NCI-H2171 (cell line): ENCODE results near the gene SH3BP4.
"Not testable (repeated sequence)": the region's sequence is repeated elsewhere in the genome, so short reads cannot be mapped to it uniquely, and the experiment has no call there.

ENCODE experiments used
- DNase-seq: peaks from one replicate; lab custom pipeline; 2025; lab: John Stamatoyannopoulos, UW

Gene SH3BP4

GRCh38 chr2:235056768-235057167 lies 105.0 kb downstream of the SH3BP4 start:
- no peak for DNase-seq

DNA sequence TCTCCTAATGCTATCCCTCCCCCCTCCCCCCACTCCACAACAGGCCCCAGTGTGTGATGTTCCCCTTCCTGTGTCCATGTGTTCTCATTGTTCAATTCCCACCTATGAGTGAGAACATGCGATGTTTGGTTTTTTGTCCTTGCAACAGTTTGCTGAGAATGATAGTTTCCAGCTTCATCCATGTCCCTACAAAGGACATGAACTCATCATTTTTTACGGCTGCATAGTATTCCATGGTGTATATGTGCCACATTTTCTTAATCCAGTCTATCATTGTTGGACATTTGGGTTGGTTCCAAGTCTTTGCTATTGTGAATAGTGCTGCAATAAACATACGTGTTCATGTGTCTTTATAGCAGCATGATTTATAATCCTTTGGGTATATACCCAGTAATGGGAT lies 105.8 kb downstream of the SH3BP4 start:
- not testable (repeated sequence) for DNase-seq

DNA sequence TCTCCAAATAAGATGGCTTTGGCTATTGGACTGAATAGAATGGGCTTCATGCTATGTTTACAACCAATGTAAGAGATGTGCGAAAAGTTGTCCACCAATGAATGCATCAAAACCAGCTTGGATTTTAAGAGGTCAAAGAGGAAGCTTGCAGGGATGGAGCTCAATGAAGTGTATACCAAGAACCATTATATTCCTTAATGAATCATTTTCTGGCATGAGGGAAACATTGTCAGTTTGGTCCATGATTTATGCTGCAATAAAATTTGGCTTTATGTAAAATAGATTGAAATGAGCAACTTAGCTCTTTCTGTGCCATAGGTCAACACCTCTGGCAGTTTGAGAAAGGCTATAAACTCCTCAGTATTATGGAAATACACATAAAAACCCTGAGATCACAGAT lies 107.3 kb downstream of the SH3BP4 start:
- DNase-seq: no peak

DNA sequence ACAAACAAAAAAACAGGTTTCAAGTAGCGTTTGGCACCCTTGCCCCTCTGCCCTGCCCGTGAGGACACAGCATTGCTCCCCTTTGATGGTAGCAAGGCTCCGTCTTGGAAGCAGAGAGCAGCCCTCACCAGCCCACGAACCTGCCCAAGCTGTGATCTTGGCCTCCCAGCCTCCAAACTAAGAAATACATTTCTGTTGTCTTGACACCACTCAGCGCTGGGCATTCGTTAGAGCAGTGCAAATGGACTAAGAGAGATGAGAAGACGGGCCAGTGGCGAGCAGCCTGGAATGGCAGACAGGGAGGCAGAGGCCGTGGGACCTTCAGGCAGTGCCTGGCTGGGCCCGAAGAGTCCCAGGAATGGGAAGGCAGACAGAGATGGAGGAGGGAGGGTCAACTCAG lies 109.8 kb downstream of the SH3BP4 start:
- DNase-seq: no peak

- no peak for DNase-seq
These were observed 111.7 kb downstream of the SH3BP4 start for GRCh38 chr2:235063471-235063961.

- DNase-seq: no peak
These were observed 113.2 kb downstream of the SH3BP4 start for GRCh38 chr2:235064976-235065375.

GRCh38 chr2:235066490-235066889 lies 114.7 kb downstream of the SH3BP4 start:
- DNase-seq: no peak

DNA sequence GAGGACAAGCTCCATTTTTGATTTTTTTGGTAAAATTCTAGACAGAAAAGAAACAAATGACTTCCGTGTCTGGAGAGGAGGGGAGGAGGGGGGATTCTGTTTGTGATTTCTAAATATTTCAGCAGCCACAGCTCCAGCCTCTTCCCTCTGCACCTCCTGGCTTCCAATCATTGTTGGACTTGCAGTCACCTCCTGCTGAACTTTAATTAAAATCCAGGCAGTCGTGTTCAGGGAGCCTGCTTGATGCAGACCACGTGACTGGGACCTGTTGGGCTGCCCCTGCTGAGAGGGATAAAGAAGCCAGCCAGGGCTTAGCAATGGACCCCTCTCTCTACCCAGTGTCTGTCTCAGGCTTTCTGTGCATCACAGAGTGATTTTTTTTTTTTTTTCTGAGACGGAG lies 115.1 kb downstream of the SH3BP4 start:
- no peak for DNase-seq

GRCh38 chr2:235068701-235069100 lies 116.9 kb downstream of the SH3BP4 start:
- DNase-seq: no peak

DNA sequence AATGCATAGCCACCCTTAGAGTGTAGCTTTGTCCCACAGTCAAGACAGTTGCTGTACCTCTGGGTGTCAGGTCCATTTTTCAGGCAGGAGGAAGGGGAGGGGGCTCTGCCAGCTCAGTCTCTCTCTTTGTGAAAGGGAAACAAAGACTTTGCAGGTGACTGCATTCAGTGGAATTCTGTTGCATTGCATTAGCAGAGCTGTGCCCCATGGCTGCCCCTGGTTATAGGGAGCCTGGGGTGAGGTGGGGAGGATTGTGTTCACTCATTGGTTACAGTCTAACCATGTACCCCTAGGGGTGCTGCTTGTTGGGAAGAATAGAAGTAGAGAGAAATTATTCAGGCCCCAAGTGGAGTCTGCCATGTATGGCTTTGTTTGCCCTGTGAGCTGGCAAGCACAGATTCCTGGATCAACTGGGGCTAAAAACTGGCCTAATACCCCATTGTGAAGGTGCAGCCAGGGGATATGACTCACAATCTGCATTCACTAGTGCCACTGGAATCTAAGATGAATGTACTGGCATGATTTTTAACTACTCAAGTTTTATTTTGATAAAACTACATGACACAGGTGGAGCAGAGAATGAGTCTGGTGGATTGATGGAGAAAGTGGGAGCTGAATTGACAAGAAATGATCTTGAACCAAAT lies 118.4 kb downstream of the SH3BP4 start:
- DNase-seq: no peak

DNA sequence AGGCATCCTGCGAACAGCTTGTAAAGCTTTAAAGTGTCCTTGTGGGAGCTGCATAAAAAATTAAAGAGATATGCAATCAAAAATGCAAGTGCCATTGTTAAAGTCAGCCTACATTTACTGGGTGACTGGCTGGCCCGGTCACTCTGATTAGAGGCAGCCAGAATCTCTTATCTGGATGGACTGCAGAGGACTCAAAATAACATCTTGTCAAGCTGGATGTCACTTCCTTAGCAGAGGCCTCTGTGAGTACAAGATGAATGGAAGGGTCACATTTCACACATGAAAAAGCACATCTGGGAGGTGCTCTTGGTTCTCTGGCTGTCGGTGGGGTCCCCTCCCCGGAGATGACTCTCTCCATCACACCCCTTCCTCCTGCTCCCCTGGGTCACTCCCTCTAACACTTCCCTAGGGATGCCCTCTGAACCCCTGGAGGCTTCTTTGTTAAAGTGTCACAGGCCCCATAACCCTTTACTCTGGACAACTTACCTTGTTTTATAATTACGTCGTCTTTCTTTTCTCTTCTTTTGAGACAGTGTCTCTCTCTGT lies 122.1 kb downstream of the SH3BP4 start:
- no peak for DNase-seq

- no peak for DNase-seq
These were observed 125.2 kb downstream of the SH3BP4 start for GRCh38 chr2:235077046-235077445.

DNA sequence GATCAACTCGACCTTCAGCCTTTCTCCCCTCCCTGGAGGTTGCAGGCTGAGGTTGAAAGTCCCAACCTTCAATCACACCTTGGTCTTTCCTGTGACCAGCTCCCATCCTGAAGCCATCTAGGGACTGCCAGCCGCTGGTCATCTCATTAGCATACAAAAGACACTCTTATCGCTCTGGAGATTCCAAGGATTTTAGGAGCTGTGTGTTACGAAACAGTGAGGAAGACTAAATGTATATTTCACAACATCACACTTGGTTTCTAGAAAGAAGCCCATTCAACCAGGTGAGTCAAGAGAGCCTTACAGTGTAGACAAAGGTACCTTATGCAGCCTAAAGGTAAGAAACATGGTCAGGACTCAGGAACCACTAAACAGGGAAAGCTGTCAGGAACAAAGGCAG lies 126.4 kb downstream of the SH3BP4 start:
- no peak for DNase-seq

GRCh38 chr2:235078914-235079472 lies 127.2 kb downstream of the SH3BP4 start:
- DNase-seq: no peak

- no peak for DNase-seq
These were observed 128.3 kb downstream of the SH3BP4 start for GRCh38 chr2:235080101-235080500.

- no peak for DNase-seq
These were observed 130.9 kb downstream of the SH3BP4 start for GRCh38 chr2:235082578-235083338.

GRCh38 chr2:235083822-235084221 lies 132.0 kb downstream of the SH3BP4 start:
- no peak for DNase-seq

GRCh38 chr2:235084424-235084823 lies 132.6 kb downstream of the SH3BP4 start:
- DNase-seq: no peak

DNA sequence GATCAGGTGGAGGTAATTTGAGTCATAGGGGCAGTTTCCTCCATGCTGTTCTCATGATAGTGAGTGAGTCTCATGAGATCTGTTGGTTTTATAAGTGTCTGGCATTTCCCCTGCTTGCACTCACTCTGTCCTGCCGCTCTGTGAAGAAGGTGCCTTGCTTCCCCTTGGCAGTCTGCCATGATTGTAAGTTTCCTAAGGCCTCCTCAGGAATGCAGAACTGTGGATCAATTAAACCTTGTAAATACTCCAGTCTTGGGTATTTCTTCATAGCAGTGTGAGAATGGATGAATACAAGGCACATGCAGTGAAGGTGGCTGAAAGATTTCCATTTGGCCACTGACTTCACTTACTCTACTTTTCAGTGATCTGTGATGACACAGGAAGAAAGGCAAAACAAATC lies 133.7 kb downstream of the SH3BP4 start:
- no peak for DNase-seq

- DNase-seq: no peak
These were observed 134.8 kb downstream of the SH3BP4 start for GRCh38 chr2:235086481-235087184.

GRCh38 chr2:235087832-235088495 lies 136.1 kb downstream of the SH3BP4 start:
- no peak for DNase-seq

GRCh38 chr2:235088496-235088921 lies 136.7 kb downstream of the SH3BP4 start:
- DNase-seq: no peak
